Upper lobe of left lung (tissue), 4 donors: Measurements from ENCODE around the gene SEC24C.

Experiments used
- POLR2AphosphoS5 ChIP-seq, 2 donors: sonication (generic); formaldehyde crosslinking; IDR thresholded peaks; one replicate each; pipeline ENCODE4 v1.5.1; 2017; ENCODE audit warnings: antibody characterized with exemption in 2 of 2
- TF ChIP-seq, protein P1 (sequence below), 6 experiments: fragments of 450-650 bp in 4 of 6; fragments of 200-600 bp in 2 of 6; sonication (generic) in 2 of 6; IDR thresholded peaks; one replicate each; pipeline ENCODE4 v1.5.1; 2016 to 2019; ENCODE audit warnings: antibody characterized with exemption in 6 of 6

DNA sequence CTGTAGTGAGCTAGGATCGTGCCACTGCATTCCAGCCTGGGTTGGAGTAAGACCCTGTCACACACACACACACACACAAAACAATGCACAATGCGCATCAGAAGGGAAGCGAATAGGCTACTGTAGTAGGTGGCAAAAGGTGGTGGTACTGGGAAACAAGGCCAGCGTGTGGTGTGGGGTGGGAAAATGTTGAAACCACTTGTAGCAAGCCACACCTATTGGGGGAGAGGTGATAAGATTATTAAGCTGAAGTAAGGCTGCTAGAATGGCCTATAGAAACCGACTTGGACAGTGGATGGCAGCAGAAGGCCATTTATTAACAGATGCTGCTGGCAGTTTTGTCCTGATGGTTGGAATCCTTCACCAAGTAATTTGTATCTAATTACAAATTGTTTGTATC is 30.5 kb downstream of the SEC24C start:
- TF ChIP-seq POLR2AphosphoS5 (IDR thresholded peaks at IDR 0.05) = no peak
- TF ChIP-seq, protein P1, sequence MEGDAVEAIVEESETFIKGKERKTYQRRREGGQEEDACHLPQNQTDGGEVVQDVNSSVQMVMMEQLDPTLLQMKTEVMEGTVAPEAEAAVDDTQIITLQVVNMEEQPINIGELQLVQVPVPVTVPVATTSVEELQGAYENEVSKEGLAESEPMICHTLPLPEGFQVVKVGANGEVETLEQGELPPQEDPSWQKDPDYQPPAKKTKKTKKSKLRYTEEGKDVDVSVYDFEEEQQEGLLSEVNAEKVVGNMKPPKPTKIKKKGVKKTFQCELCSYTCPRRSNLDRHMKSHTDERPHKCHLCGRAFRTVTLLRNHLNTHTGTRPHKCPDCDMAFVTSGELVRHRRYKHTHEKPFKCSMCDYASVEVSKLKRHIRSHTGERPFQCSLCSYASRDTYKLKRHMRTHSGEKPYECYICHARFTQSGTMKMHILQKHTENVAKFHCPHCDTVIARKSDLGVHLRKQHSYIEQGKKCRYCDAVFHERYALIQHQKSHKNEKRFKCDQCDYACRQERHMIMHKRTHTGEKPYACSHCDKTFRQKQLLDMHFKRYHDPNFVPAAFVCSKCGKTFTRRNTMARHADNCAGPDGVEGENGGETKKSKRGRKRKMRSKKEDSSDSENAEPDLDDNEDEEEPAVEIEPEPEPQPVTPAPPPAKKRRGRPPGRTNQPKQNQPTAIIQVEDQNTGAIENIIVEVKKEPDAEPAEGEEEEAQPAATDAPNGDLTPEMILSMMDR (IDR thresholded peaks at IDR 0.05) = no peak
